DOHH2 (cell line): Measurements from ENCODE around the gene DHRS7B.

Source experiments
- H3F3A ChIP-seq: fragments of 200-600 bp; sonication (generic), shearing (Covaris generic); 2 replicates; pipeline ENCODE4 v1.6.0; 2016; ENCODE audit warnings: antibody characterized with exemption, mild to moderate bottlenecking; ENCODE audit not compliant: control insufficient read depth, insufficient read depth
- H3K27ac ChIP-seq: fragments of 200-600 bp; sonication (generic); 2 replicates; pipeline ENCODE4 v1.5.1; 2014; ENCODE audit warnings: low read depth, mild to moderate bottlenecking, low read length, moderate library complexity
- H3K27me3 ChIP-seq: fragments of 200-600 bp; sonication (generic); 2 replicates; pipeline ENCODE4 v1.6.1; 2014; ENCODE audit warnings: mild to moderate bottlenecking, low read length, mixed read lengths; ENCODE audit not compliant: control insufficient read depth
- H3K36me3 ChIP-seq: fragments of 200-600 bp; sonication (generic); 2 replicates; pipeline ENCODE4 v1.6.1; 2014; ENCODE audit warnings: mild to moderate bottlenecking, low read length, moderate library complexity, mixed read lengths; ENCODE audit not compliant: control insufficient read depth
- H3K4me1 ChIP-seq: fragments of 200-600 bp; sonication (generic); 2 replicates; pipeline ENCODE4 v1.6.1; 2014; ENCODE audit warnings: mild to moderate bottlenecking, low read length, mixed read lengths; ENCODE audit not compliant: control insufficient read depth
- H3K4me2 ChIP-seq: fragments of 200-600 bp; sonication (generic); 2 replicates; pipeline ENCODE4 v1.6.0; 2014; ENCODE audit warnings: mild to moderate bottlenecking, low read length, moderate library complexity
- H3K4me3 ChIP-seq: fragments of 200-600 bp; sonication (generic); 2 replicates; pipeline ENCODE4 v1.5.1; 2014; ENCODE audit warnings: mild to moderate bottlenecking, low read length, mixed read lengths
- H3K79me2 ChIP-seq: fragments of 200-600 bp; sonication (generic); 2 replicates; pipeline ENCODE4 v1.6.1; 2014; ENCODE audit warnings: mild to moderate bottlenecking, low read length, mixed read lengths; ENCODE audit not compliant: control insufficient read depth
- H3K9me2 ChIP-seq: fragments of 200-600 bp; sonication (generic); replicated peaks from 2 replicates; pipeline ENCODE4 v1.6.1; 2014; ENCODE audit warnings: mild to moderate bottlenecking, low read length, mixed read lengths; ENCODE audit not compliant: control insufficient read depth
- H3K9me3 ChIP-seq: fragments of 200-600 bp; sonication (generic); 2 replicates; pipeline ENCODE4 v1.6.1; 2014; ENCODE audit warnings: antibody characterized with exemption, low read length, mixed read lengths; ENCODE audit not compliant: control insufficient read depth, insufficient read depth
- H4K20me1 ChIP-seq: fragments of 200-600 bp; sonication (generic); 2 replicates; pipeline ENCODE4 v1.6.0; 2014; ENCODE audit warnings: low read depth, mild to moderate bottlenecking, antibody characterized with exemption, low read length, moderate library complexity; ENCODE audit not compliant: control insufficient read depth, insufficient read depth
- CTCF ChIP-seq: fragments of 200-600 bp; sonication (generic); IDR thresholded peaks from one replicate; pipeline ENCODE4 v1.5.1; 2014; ENCODE audit warnings: antibody characterized with exemption, mild to moderate bottlenecking, low read depth, low read length; ENCODE audit not compliant: poor library complexity, severe bottlenecking
- EZH2phosphoT487 ChIP-seq: fragments of 200-600 bp; sonication (generic); IDR thresholded peaks from 2 replicates; pipeline ENCODE4 v1.6.1; 2017; ENCODE audit warnings: borderline replicate concordance, mild to moderate bottlenecking, antibody characterized with exemption, low read length, moderate library complexity, mixed read lengths

Gene DHRS7B

GRCh38 chr17:21129023-21129681 is 2.4 kb downstream of the DHRS7B start:
- H4K20me1 ChIP-seq, result no peaks in the 10 kb centered on the region
- peaks cover 63% of the 10 kb centered on the region for H3K79me2 ChIP-seq
- H3F3A ChIP-seq, result peaks cover 7% of the 10 kb centered on the region
- H3K36me3 ChIP-seq, result no peaks in the 10 kb centered on the region
- no peaks in the 10 kb centered on the region for H3K27me3 ChIP-seq
- peaks cover 18% of the 10 kb centered on the region for H3K4me1 ChIP-seq
- no peak for TF ChIP-seq EZH2phosphoT487
- TF ChIP-seq CTCF, result no peak
- no peak overlapping the region for H3K4me2 ChIP-seq
- peaks cover 2% of the 10 kb centered on the region; the same call in 1 of the 2 replicates for H3K9me3 ChIP-seq
- H3K27ac ChIP-seq, result no peak overlapping the region
- H3K4me3 ChIP-seq, result no peak overlapping the region
- H3K9me2 ChIP-seq, result no peaks in the 10 kb centered on the region

GRCh38 chr17:21131137-21131536 is 4.4 kb downstream of the DHRS7B start:
- Histone ChIP-seq H3K27ac (no peak overlapping the region), H3K4me2 (no peak overlapping the region), H3K27me3 (no peaks in the 10 kb centered on the region), H3K4me1 (peaks cover 8% of the 10 kb centered on the region), H3K9me2 (no peaks in the 10 kb centered on the region), H3F3A (peaks cover 3% of the 10 kb centered on the region), H3K9me3 (peaks cover 6% of the 10 kb centered on the region; the same call in 1 of the 2 replicates), H3K4me3 (no peak overlapping the region), H4K20me1 (no peaks in the 10 kb centered on the region), H3K79me2 (peaks cover 66% of the 10 kb centered on the region), H3K36me3 (no peaks in the 10 kb centered on the region)
- TF ChIP-seq EZH2phosphoT487 (no peak), CTCF (no peak)

- H4K20me1 ChIP-seq, result no peaks in the 10 kb centered on the region
- H3K9me3 ChIP-seq, result peaks cover 6% of the 10 kb centered on the region; the same call in 1 of the 2 replicates
- TF ChIP-seq EZH2phosphoT487 (no peak), CTCF (no peak)
- H3K27me3 ChIP-seq, result no peaks in the 10 kb centered on the region
- H3K4me1 ChIP-seq, result peaks cover 8% of the 10 kb centered on the region
- H3K4me3 ChIP-seq, result no peak overlapping the region
- no peak overlapping the region for H3K4me2 ChIP-seq
- H3K36me3 ChIP-seq, result no peaks in the 10 kb centered on the region
- no peaks in the 10 kb centered on the region for H3F3A ChIP-seq
- H3K9me2 ChIP-seq, result no peaks in the 10 kb centered on the region
- peaks cover 62% of the 10 kb centered on the region for H3K79me2 ChIP-seq
- no peak overlapping the region for H3K27ac ChIP-seq
These were observed 5.7 kb downstream of the DHRS7B start for GRCh38 chr17:21132428-21132827.
